ENCODE measurements around the gene SCGB1D2.
"Not testable (repeated sequence)": the region's sequence is repeated elsewhere in the genome, so short reads cannot be mapped to it uniquely, and the experiment has no call there.

SCGB1D2 gene

GRCh38 chr11:62242021-62242420, at the start of gene SCGB1D2:
TSS of gene SCGB1D2 (plus strand) at chr11:62242239. CDS start at chr11:62242308, 69 bp downstream.
- no peak for DNase-seq

GRCh38 chr11:62193952-62194351, 48.1 kb upstream of the SCGB1D2 start:
- DNase-seq: no peak

GRCh38 chr11:62195010-62195409, 47.0 kb upstream of the SCGB1D2 start:
- not testable (repeated sequence) for DNase-seq

- DNase-seq: no peak
Observed at GRCh38 chr11:62195945-62196344, 46.1 kb upstream of the SCGB1D2 start.

GRCh38 chr11:62197400-62197799, 44.6 kb upstream of the SCGB1D2 start:
- DNase-seq: not testable (repeated sequence)

GRCh38 chr11:62201376-62201775, 40.7 kb upstream of the SCGB1D2 start:
- DNase-seq: no peak

- DNase-seq: no peak
Observed at GRCh38 chr11:62202910-62203309, 39.1 kb upstream of the SCGB1D2 start.

GRCh38 chr11:62204430-62204829, 37.6 kb upstream of the SCGB1D2 start:
- DNase-seq: no peak

GRCh38 chr11:62205441-62205840, 36.6 kb upstream of the SCGB1D2 start:
- DNase-seq: no peak

- DNase-seq: not testable (repeated sequence)
Observed at GRCh38 chr11:62206276-62207066, 35.6 kb upstream of the SCGB1D2 start.

- no peak for DNase-seq
Observed at GRCh38 chr11:62208785-62209144, 33.3 kb upstream of the SCGB1D2 start.

- no peak for DNase-seq
Observed at GRCh38 chr11:62217191-62217748, 24.8 kb upstream of the SCGB1D2 start.

GRCh38 chr11:62221498-62221897, 20.5 kb upstream of the SCGB1D2 start:
- DNase-seq: no peak

- no peak for DNase-seq
Observed at GRCh38 chr11:62223095-62223494, 18.9 kb upstream of the SCGB1D2 start.

- no peak for DNase-seq
Observed at GRCh38 chr11:62233730-62234129, 8.3 kb upstream of the SCGB1D2 start.

GRCh38 chr11:62236187-62236586, 5.9 kb upstream of the SCGB1D2 start:
- DNase-seq: no peak

GRCh38 chr11:62237499-62237898, 4.5 kb upstream of the SCGB1D2 start:
- DNase-seq: no peak

GRCh38 chr11:62238151-62238550, 3.9 kb upstream of the SCGB1D2 start:
- no peak for DNase-seq

- no peak for DNase-seq
Observed at GRCh38 chr11:62241095-62241494, 944 bp upstream of the SCGB1D2 start.

- no peak for DNase-seq
Observed at GRCh38 chr11:62245271-62245753, 3.3 kb downstream of the SCGB1D2 start.

GRCh38 chr11:62251698-62252097, 9.7 kb downstream of the SCGB1D2 start:
- no peak for DNase-seq

GRCh38 chr11:62253999-62254542, 12.0 kb downstream of the SCGB1D2 start:
- DNase-seq: no peak

- DNase-seq: no peak
Observed at GRCh38 chr11:62256281-62256680, 14.2 kb downstream of the SCGB1D2 start.

- DNase-seq: no peak
Observed at GRCh38 chr11:62260261-62260953, 18.4 kb downstream of the SCGB1D2 start.

All from NCI-H1694 treated with DMSO at 0.1 percent for 48 hours (cell line).